HG03432 (cell line): Measurements from ENCODE around the gene ZNF341.

Source experiments
- ATAC-seq: cut with Tn5 transposase; IDR thresholded peaks from one replicate; pipeline ENCODE4 v1.9.1; 2021; ENCODE audit warnings: mild to moderate bottlenecking, moderate library complexity; ENCODE audit not compliant: unreplicated experiment

The ZNF341 gene

DNA sequence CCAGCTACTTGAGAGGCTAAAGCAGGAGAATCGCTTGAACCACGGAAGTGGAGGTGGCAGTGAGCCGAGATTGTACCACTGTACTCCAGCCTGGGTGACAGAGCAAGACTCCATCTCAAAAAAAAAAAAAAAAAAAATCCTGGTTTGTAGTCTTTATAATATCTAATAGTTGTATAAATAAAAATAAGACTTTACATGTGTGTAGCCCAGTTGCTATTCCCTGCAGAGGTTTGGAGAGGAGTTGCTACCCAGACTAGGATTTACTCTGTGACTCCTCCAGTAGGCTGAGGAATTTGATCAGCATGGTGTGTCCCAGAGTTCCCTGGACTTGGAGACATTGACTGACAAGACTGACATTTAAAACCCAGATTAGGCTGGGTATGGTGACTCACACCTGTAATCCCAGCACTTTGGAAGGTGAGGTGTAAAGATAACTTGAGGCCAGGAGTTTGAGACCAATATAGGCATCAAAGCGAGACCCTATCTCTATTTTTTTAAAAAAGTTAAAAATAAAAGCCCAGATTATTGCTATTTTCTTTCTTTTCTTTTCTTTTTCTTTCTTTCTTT is 89.6 kb downstream of the ZNF341 start:
- no peak for ATAC-seq

- no peak for ATAC-seq
These were observed 90.6 kb downstream of the ZNF341 start for GRCh38 chr20:33822423-33822822.

DNA sequence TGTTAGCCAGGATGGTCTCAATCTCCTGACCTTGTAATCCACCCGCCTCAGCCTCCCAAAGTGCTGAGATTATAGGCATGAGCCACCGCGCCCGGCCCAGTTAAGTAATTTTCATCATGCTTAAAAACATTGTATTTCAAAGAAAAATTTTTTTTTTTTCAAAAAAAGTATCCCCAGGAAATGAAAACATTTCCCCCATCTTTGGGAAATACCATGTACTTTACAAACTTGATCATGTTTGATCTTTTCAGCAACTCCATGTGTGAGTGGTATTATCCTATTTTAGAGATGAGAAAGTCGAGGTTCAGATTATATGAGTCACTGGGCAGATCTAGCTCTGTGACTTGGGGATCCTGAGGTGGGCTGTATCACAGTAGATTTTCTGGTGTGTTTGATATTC is 91.2 kb downstream of the ZNF341 start:
- ATAC-seq = no peak

- ATAC-seq = no peak
These were observed 93.1 kb downstream of the ZNF341 start for GRCh38 chr20:33824852-33825251.

- ATAC-seq = no peak
These were observed 93.8 kb downstream of the ZNF341 start for GRCh38 chr20:33825340-33826269.

- no peak for ATAC-seq
These were observed 94.6 kb downstream of the ZNF341 start for GRCh38 chr20:33826270-33826897.

DNA sequence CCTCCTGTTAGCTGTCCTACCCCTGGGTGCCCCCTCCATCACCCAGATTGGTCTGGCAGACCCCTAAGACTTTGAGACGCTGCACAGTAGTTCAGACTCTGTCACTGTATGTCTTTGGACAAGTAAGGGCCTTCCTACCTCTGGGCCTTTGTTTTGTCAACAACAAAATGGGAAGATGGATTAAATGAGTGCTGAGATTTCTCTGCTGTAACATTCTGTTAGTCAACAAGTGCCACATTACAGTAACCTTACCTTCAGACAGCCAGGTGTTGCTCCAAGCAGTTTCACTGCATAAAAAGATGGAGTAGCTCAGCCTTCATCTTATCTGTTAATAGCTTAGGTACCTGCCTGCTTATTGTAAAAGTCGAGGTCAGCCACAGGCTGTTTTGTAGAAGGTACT is 95.3 kb downstream of the ZNF341 start:
- no peak for ATAC-seq

- no peak for ATAC-seq
These were observed 96.0 kb downstream of the ZNF341 start for GRCh38 chr20:33827634-33828325.

- ATAC-seq = no peak
These were observed 96.6 kb downstream of the ZNF341 start for GRCh38 chr20:33828326-33828844.

GRCh38 chr20:33828967-33829560 is 97.3 kb downstream of the ZNF341 start:
- no peak for ATAC-seq

- ATAC-seq = no peak
These were observed 97.8 kb downstream of the ZNF341 start for GRCh38 chr20:33829636-33830035.

DNA sequence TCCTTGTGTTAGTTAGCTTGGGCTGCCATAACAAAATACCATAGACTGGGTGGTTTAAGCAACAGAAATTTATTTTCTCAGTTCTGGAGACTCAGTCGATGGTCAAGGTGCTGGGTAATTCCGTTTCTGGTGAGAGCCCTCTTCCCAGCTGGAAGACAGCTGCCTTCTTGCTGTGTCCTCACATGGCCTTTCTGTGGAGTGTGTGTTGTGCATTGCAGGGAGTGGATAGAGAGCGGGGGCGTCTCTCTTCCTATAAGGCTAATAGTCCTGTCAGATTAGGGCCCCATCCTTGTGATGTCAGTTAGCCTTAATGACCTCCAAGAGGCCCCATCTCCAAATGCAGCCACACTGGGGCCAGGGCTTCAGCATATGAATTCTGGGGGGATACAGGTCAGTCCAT is 98.6 kb downstream of the ZNF341 start:
- ATAC-seq = no peak

DNA sequence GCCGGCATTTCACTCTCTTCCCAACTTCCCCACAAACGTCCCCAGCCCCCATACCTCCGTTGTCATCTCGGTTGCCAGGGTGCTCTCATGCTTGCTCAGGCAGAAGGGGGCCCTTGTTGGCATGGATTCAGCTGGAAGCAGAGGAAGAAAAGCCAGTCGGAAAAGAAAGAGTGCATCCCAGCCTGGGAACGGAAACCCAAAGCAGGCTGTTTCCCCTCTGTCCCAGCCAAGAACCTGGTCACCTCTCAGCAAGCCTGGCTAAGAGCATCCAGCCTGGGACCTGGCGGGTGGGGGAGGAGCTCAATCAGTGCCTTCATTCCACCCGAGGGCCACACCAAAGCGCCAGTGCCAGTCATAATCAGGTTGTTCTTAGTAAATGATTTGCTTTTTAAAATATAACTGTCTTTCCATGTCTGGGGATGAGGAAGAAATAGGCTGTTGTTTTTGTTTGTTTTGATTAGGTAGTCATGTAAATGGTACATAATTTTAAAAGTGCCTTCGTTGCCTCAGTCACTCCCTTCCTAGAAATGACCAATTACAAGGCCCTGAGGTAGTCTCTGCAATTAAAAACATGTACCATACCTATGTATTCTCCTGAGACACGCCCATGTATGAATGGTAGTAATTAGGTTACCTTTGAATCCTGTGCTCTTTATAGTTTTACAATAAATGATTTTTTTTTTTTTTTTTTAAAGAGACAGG is 100.5 kb downstream of the ZNF341 start:
- no peak for ATAC-seq

GRCh38 chr20:33833333-33833732 is 101.5 kb downstream of the ZNF341 start:
- no peak for ATAC-seq

DNA sequence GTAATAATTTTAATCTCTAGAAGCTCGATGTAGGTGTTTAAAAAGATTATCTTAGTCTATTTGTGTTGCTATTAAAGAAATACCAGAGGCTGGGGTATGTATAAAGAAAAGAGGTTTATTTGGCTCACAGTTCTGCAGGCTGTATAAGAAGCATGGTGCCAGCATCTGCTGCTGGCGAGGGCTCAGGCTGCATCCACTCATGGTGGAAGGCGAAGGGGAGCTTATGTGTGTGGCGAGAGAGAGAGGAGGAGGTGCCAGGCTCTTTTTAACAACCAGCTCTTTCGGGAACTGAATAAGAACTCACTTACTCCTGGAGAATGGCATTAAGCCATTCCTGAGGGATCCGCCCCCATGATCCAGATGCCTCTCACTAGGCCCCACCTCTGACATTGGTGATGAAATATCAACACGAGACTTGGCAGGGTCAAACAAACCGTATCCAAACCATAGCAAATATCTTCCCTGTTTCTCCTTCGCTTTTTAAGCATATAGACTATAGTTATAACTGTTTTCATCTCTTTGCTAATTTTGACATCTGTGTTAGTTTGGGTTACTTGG is 103.9 kb downstream of the ZNF341 start:
- ATAC-seq = no peak

GRCh38 chr20:33836277-33836676 is 104.5 kb downstream of the ZNF341 start:
- no peak for ATAC-seq

DNA sequence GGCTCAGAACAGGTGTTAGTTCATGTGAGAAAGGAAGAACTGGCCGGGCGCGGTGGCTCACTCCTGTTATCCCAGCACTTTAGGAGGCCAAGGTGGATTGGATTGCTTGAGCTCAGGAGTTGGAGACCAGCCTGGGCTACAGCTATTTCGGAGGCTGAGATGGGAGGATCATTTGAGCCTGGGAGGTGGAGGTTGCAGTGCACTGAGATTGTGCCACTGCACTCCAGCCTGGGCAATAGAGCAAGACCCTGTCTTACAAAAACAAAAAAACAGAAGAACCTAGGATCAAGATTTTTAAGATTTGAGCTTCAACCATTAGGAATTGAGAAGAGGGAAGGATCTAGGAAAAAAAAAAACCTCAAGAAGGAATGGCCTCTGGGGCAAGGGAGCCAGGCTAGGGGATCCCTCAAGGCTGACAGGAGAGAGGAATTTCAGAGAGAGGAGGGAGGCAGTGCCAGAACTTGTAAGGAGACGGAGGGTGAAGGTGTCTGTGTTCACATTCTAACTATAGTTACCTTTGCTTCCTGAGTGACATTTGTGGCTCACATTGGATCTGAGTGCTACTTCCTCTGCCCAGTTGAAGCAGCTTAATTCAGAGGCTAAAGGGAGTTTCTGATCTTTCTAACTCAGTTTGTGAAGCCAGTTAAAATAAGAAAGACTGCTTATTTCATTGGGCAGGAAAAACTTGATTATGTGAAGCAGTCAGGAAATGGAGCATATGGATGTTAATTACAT is 105.5 kb downstream of the ZNF341 start:
- ATAC-seq = no peak

DNA sequence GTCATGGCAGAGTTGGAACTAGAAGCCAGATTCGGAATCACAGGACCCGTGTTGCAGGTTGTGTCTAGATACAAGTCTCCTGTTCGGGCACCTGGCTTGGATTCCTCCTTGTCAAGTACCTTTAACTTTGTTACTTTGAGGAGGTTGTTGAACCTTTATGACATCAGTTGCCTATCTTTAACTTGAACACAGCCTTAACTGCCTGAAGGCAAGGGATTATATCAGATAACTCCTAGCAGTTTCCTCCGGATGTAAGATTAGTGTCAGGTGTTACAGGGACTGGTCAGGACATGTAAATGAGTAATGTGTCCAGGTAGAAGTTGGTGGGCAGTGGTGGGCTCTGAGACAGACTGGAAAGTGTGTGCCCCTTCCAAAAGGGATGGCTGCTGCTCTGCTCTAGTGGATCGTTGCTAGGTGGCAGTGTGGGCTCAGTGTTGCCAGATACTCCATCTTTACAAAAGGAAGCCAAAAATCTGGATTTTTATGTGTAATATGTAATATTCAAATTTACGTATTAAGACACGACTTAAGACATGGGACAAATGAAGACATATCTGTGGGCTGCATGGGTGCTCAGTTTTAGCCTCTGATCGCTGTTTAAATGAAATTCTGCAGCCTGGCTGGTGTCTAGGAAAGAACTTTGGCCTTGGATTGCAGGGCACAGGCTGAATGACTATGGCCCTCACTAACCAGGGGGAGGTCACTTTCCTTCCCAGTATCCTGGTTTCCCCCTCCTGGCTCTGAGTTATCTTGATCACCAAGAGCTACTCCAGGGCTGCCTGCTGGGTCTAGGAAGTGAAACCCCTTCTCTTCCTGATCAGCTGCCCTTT is 106.5 kb downstream of the ZNF341 start:
- ATAC-seq = no peak
